ENCODE data around the gene DPP7. TPM values are rescaled to one million over a fixed set of nuclear protein-coding genes. Genes with fewer than 3 reads are reported as not detected.
A peak's percentile ranks its signal among the peaks of the same experiment; 100 is the strongest.

The DPP7 gene
- total and polyA plus RNA-seq, 9 of the 15 experiments (the other 6 are each of a cell fraction or from before 2014, with no cell fraction given) = 0.99 to 365 (median 132) TPM

GRCh38 chr9:137138058-137138721, 23.7 kb upstream of the DPP7 start:
- BruUV-seq (replicated peaks) = no TSS peak
- Histone ChIP-seq H3K4me1 (replicated peaks in 1 of 2; ENCODE audit: control insufficient read depth in 2 of 2, insufficient read depth in 2 of 2, low read length in 2 of 2) (peaks cover 0 to 52% of the 10 kb centered on the region in 2 experiments; a peak in 2 of 5 replicates), H3K27me3 (ENCODE audit: control insufficient read depth in 2 of 2, insufficient read depth in 2 of 2, low read length in 2 of 2) (peaks cover 43 to 76% of the 10 kb centered on the region in 2 experiments; a peak in 4 of 5 replicates), H3K4me3 (no peak overlapping the region), H4K20me1 (replicated peaks; ENCODE audit: control insufficient read depth, insufficient read depth, low read length) (peaks cover 19% of the 10 kb centered on the region), H3K9ac (ENCODE audit: insufficient read depth in 1 of 2, low read depth in 2 of 2, low read length in 2 of 2) (no peak overlapping the region), H3K27ac (ENCODE audit: extremely low read depth, low read depth, low read length) (no peak overlapping the region), H3K36me3 (ENCODE audit: control insufficient read depth, insufficient read depth, low read length) (no peaks in the 10 kb centered on the region), H3K79me2 (ENCODE audit: control insufficient read depth, insufficient read depth, low read length) (no peaks in the 10 kb centered on the region), H2AFZ (ENCODE audit: low read depth, low read length) (no peak overlapping the region), H3K4me2 (ENCODE audit: insufficient read depth, low read length) (no peak overlapping the region), H3K9me1 (ENCODE audit: control insufficient read depth, insufficient read depth, low read length) (no peaks in the 10 kb centered on the region), H3K9me3 (replicated peaks; ENCODE audit: control insufficient read depth, insufficient read depth, low read depth, low read length) (no peaks in the 10 kb centered on the region)
- ChIA-PET POLR2A (interaction anchor here (0.7 to 2.5 kb wide), 5 partner anchors 8 to 51 kb away, joined by 3 to 22 read pairs (median 3); no protein-coding TSS in a partner anchor), CTCF (ENCODE audit: low intra/inter-chr PET ratio) (no interaction called here)
- WGBS (ENCODE audit: insufficient coverage, low coverage, missing lambda C conversion rate) = 7% methylated on average over 21 of the region's 25 CpGs
- intact Hi-C loops (cut with micrococcal nuclease) = no loop called here
- DNase-seq (ENCODE audit: extremely low read depth in 1 of 4, low spot score in 3 of 4) (peak; percentile 51 to 61 (median 55)), FAIRE-seq (no peak), ATAC-seq (peak; percentile 67)
- in situ Hi-C loops (cut with MboI) = no loop called here
- TF ChIP-seq ZNF696 (CRISPR knock-in tag; conservative IDR thresholded peaks at IDR 0.05) (no peak), ELK3 (CRISPR knock-in tag; IDR thresholded peaks at IDR 0.05) (no peak), ATF3 (IDR thresholded peaks at IDR 0.05) (0 out of 2 replicates have a peak, but pooled peaks have one; percentile 34), ATF3 (CRISPR knock-in tag; conservative IDR thresholded peaks at IDR 0.05) (no peak), EWSR1 (IDR thresholded peaks at IDR 0.05; ENCODE audit: borderline replicate concordance, low read depth, partially characterized antibody) (no peak), BRD4 (IDR thresholded peaks at IDR 0.05) (no peak), TCF7L2 (IDR thresholded peaks at IDR 0.05; ENCODE audit: low read depth, low read length) (no peak), RCOR1 (IDR thresholded peaks at IDR 0.05; ENCODE audit: borderline replicate concordance in 1 of 2, low read depth in 2 of 2, low read length in 2 of 2) (peak in 1 of 2 experiments; percentile 62; a peak in 2 of 4 replicates), CREM (IDR thresholded peaks at IDR 0.05; ENCODE audit: low read depth) (peak; percentile 54; the same call in 1 of the 2 replicates), CBFB (CRISPR knock-in tag; IDR thresholded peaks at IDR 0.05) (no peak), ATF6 (CRISPR knock-in tag; IDR thresholded peaks at IDR 0.05) (no peak), PREB (CRISPR knock-in tag; IDR thresholded peaks at IDR 0.05) (no peak), GTF3C2 (IDR thresholded peaks at IDR 0.05; ENCODE audit: borderline replicate concordance, extremely low read depth, insufficient read length) (no peak)

Measured in K562 (cell line).